ENCODE data around the gene ZNF813. TPM values are rescaled to one million over a fixed set of nuclear protein-coding genes. Genes with fewer than 3 reads are reported as not detected.

Gene ZNF813
- polyA plus RNA-seq, 1 donor from 2014 or later = 1.9 TPM

GRCh38 chr19:53509443-53509842 is 41.9 kb downstream of the ZNF813 start:
- TF ChIP-seq REST (IDR thresholded peaks at IDR 0.05; ENCODE audit: borderline replicate concordance) (no peak), RAD21 (conservative IDR thresholded peaks at IDR 0.05) (no peak), SMC3 (conservative IDR thresholded peaks at IDR 0.05; ENCODE audit: poor library complexity) (no peak), TAF1 (IDR thresholded peaks at IDR 0.05; ENCODE audit: low read depth) (no peak), EP300 (conservative IDR thresholded peaks at IDR 0.05; ENCODE audit: poor library complexity, severe bottlenecking) (no peak), MXI1 (conservative IDR thresholded peaks at IDR 0.05; ENCODE audit: poor library complexity, severe bottlenecking) (no peak), CTCF (IDR thresholded peaks at IDR 0.05; ENCODE audit: poor library complexity, severe bottlenecking) (no peak), POLR2AphosphoS5 (IDR thresholded peaks at IDR 0.05) (no peak), EZH2 (IDR thresholded peaks at IDR 0.05; ENCODE audit: borderline replicate concordance, insufficient read depth, low read length, poor library complexity, severe bottlenecking) (no peak)
- Histone ChIP-seq H3K9me2 (ENCODE audit: insufficient read depth, low read length) (no peaks in the 10 kb centered on the region), H3K4me2 (ENCODE audit: low read length) (no peak overlapping the region), H3K27me3 (ENCODE audit: insufficient read depth, low read depth, low read length) (no peaks in the 10 kb centered on the region), H3K27ac (ENCODE audit: low read length) (no peak overlapping the region), H3F3A (ENCODE audit: insufficient read depth, low read length, poor library complexity, severe bottlenecking) (no peaks in the 10 kb centered on the region), H3K79me2 (replicated peaks; ENCODE audit: insufficient read depth, low read length) (no peaks in the 10 kb centered on the region), H2AFZ (ENCODE audit: low read depth, low read length) (no peak overlapping the region), H3K36me3 (ENCODE audit: insufficient read depth, low read length) (no peaks in the 10 kb centered on the region), H3K9ac (ENCODE audit: low read length) (no peak overlapping the region), H3K4me3 (ENCODE audit: low read length) (no peak overlapping the region), H3K9me3 (ENCODE audit: low read length) (no peaks in the 10 kb centered on the region), H4K20me1 (ENCODE audit: insufficient read depth) (no peaks in the 10 kb centered on the region)

GRCh38 chr19:53509845-53510244 is 42.3 kb downstream of the ZNF813 start:
- no peaks in the 10 kb centered on the region for H4K20me1 ChIP-seq (ENCODE audit: insufficient read depth)
- H3K9me2 ChIP-seq (ENCODE audit: insufficient read depth, low read length) = no peaks in the 10 kb centered on the region
- no peak overlapping the region for H2AFZ ChIP-seq (ENCODE audit: low read depth, low read length)
- H3K4me2 ChIP-seq (ENCODE audit: low read length) = no peak overlapping the region
- H3F3A ChIP-seq (ENCODE audit: insufficient read depth, low read length, poor library complexity, severe bottlenecking) = no peaks in the 10 kb centered on the region
- H3K9ac ChIP-seq (ENCODE audit: low read length) = no peak overlapping the region
- no peaks in the 10 kb centered on the region for H3K27me3 ChIP-seq (ENCODE audit: insufficient read depth, low read depth, low read length)
- H3K79me2 ChIP-seq (replicated peaks; ENCODE audit: insufficient read depth, low read length) = no peaks in the 10 kb centered on the region
- no peaks in the 10 kb centered on the region for H3K36me3 ChIP-seq (ENCODE audit: insufficient read depth, low read length)
- TF ChIP-seq SMC3 (conservative IDR thresholded peaks at IDR 0.05; ENCODE audit: poor library complexity) = no peak
- TF ChIP-seq MXI1 (conservative IDR thresholded peaks at IDR 0.05; ENCODE audit: poor library complexity, severe bottlenecking) = no peak
- no peak for TF ChIP-seq CTCF (IDR thresholded peaks at IDR 0.05; ENCODE audit: poor library complexity, severe bottlenecking)
- no peak for TF ChIP-seq REST (IDR thresholded peaks at IDR 0.05; ENCODE audit: borderline replicate concordance)
- TF ChIP-seq EZH2 (IDR thresholded peaks at IDR 0.05; ENCODE audit: borderline replicate concordance, insufficient read depth, low read length, poor library complexity, severe bottlenecking) = no peak
- no peak for TF ChIP-seq POLR2AphosphoS5 (IDR thresholded peaks at IDR 0.05)
- no peak for TF ChIP-seq RAD21 (conservative IDR thresholded peaks at IDR 0.05)
- TF ChIP-seq TAF1 (IDR thresholded peaks at IDR 0.05; ENCODE audit: low read depth) = no peak
- TF ChIP-seq EP300 (conservative IDR thresholded peaks at IDR 0.05; ENCODE audit: poor library complexity, severe bottlenecking) = no peak
- H3K4me3 ChIP-seq (ENCODE audit: low read length) = no peak overlapping the region
- H3K9me3 ChIP-seq (ENCODE audit: low read length) = no peaks in the 10 kb centered on the region
- H3K27ac ChIP-seq (ENCODE audit: low read length) = no peak overlapping the region
